HepG2 (cell line): ENCODE results near the gene GSC2. TPM values are rescaled to one million over a fixed set of nuclear protein-coding genes. Genes with fewer than 3 reads are reported as not detected.

ENCODE experiments used
- GATAD2A ChIP-seq: IDR thresholded peaks from 2 replicates; pipeline ENCODE4 v1.6.1; 2016
- HOXA9 ChIP-seq: sonication (generic); formaldehyde crosslinking; IDR thresholded peaks from 2 replicates; pipeline ENCODE4 v1.8.1; 2022; ENCODE audit warnings: missing genetic modification reagents, mild to moderate bottlenecking, moderate library complexity, borderline replicate concordance
- MAZ ChIP-seq, 2 experiments: sonication (generic) in 1 of 2; formaldehyde crosslinking in 1 of 2; IDR thresholded peaks; 2 replicates each; pipeline versions ENCODE4 v1.5.0 to v1.6.1; 2012 to 2020; ENCODE audit warnings: low read depth in 2 of 2, mild to moderate bottlenecking in 2 of 2, borderline replicate concordance in 1 of 2, improper control_type of control experiment in 1 of 2, low read length in 1 of 2, missing genetic modification reagents in 1 of 2, moderate library complexity in 1 of 2
- MED1 ChIP-seq: sonication (generic); formaldehyde crosslinking; IDR thresholded peaks from 2 replicates; pipeline ENCODE4 v1.4.0; 2020; ENCODE audit warnings: missing genetic modification reagents
- MTA3 ChIP-seq: sonication (generic); formaldehyde crosslinking; IDR thresholded peaks from 2 replicates; pipeline ENCODE4 v1.4.0; 2020; ENCODE audit warnings: missing genetic modification reagents
- MYPOP ChIP-seq: sonication (generic); formaldehyde crosslinking; IDR thresholded peaks from 2 replicates; pipeline ENCODE4 v1.8.1; 2023; ENCODE audit warnings: mild to moderate bottlenecking, moderate library complexity, missing genetic modification reagents
- NCOR1 ChIP-seq: fragments of 200-600 bp; sonication (generic); IDR thresholded peaks from 2 replicates; pipeline ENCODE4 v1.7.0; 2017; ENCODE audit warnings: antibody characterized with exemption, low read length, borderline replicate concordance
- PHF8 ChIP-seq: sonication (generic); formaldehyde crosslinking; IDR thresholded peaks from 2 replicates; pipeline ENCODE4 v1.5.0; 2020; ENCODE audit warnings: missing genetic modification reagents
- REXO4 ChIP-seq: sonication (generic); formaldehyde crosslinking; IDR thresholded peaks from 2 replicates; pipeline ENCODE4 v1.8.0; 2022; ENCODE audit warnings: missing genetic modification reagents, mild to moderate bottlenecking, borderline replicate concordance
- SOX13 ChIP-seq, 3 experiments: fragments of 450-650 bp in 1 of 3; sonication (generic) in 1 of 3; formaldehyde crosslinking in 1 of 3; IDR thresholded peaks in 2 of 3; conservative IDR thresholded peaks in 1 of 3; 2 replicates each; pipeline versions ENCODE4 v1.5.0 to v1.6.1; 2016 to 2020; ENCODE audit warnings: antibody characterized with exemption in 1 of 3, mild to moderate bottlenecking in 1 of 3, missing compliant biosample characterization in 1 of 3, missing genetic modification reagents in 1 of 3, moderate library complexity in 1 of 3
- SP4 ChIP-seq: sonication (generic); formaldehyde crosslinking; IDR thresholded peaks from 2 replicates; pipeline ENCODE4 v1.8.1; 2023; ENCODE audit warnings: mild to moderate bottlenecking, missing genetic modification reagents
- ZC3H13 ChIP-seq: sonication (generic); formaldehyde crosslinking; IDR thresholded peaks from 2 replicates; pipeline ENCODE4 v1.8.1; 2023; ENCODE audit warnings: mild to moderate bottlenecking, missing genetic modification reagents, moderate library complexity
- ZNF317 ChIP-seq: sonication (generic); formaldehyde crosslinking; IDR thresholded peaks from 2 replicates; pipeline ENCODE4 v1.5.0; 2020; ENCODE audit warnings: mild to moderate bottlenecking, missing genetic modification reagents
- ZNF33A ChIP-seq: sonication (generic); formaldehyde crosslinking; IDR thresholded peaks from 2 replicates; pipeline ENCODE4 v1.5.1; 2020; ENCODE audit warnings: missing genetic modification reagents, mild to moderate bottlenecking, moderate library complexity, borderline replicate concordance
- ZNF547 ChIP-seq: sonication (generic); formaldehyde crosslinking; IDR thresholded peaks from 2 replicates; pipeline ENCODE4 v1.5.1; 2020; ENCODE audit warnings: mild to moderate bottlenecking, missing genetic modification reagents
- ZNF773 ChIP-seq: sonication (generic); formaldehyde crosslinking; IDR thresholded peaks from 2 replicates; pipeline ENCODE4 v1.4.0; 2020; ENCODE audit warnings: missing genetic modification reagents, borderline replicate concordance
- polyA plus RNA-seq, 8 experiments: library from polyadenylated mRNA; depleted of rRNA in 3 of 8; stranded (reverse) in 7 of 8; unstranded in 1 of 8; fragments of >200 nt; fragmentation: Illumina TruSeq in 4 of 8; extraction: Trizol in 4 of 8; gene quantifications; 2 replicates each; pipeline versions ENCODE4 v1.2.1 to v1.2.3, GENCODE V29; 2011 to 2016; ENCODE audit warnings: low read depth in 4 of 8, missing spikeins in 1 of 8, mixed read lengths in 1 of 8; ENCODE audit not compliant: insufficient read depth in 1 of 8
- total RNA-seq, 5 experiments: library from RNA; depleted of rRNA; stranded (reverse); fragments of >200 nt; fragmentation: Illumina TruSeq; extraction: Trizol; gene quantifications; 2 replicates each; pipeline ENCODE4 v1.2.3, GENCODE V29; 2016; ENCODE audit warnings: low read depth in 1 of 5
- TF ChIP-seq, protein P1 (sequence below): sonication (generic); formaldehyde crosslinking; IDR thresholded peaks from 2 replicates; pipeline ENCODE4 v1.9.0; 2022; ENCODE audit warnings: low read depth, missing genetic modification reagents
- TF ChIP-seq, protein P2 (sequence below): sonication (generic); formaldehyde crosslinking; IDR thresholded peaks from 2 replicates; pipeline ENCODE4 v1.8.0; 2022; ENCODE audit warnings: missing genetic modification reagents, mild to moderate bottlenecking, inconsistent platforms, borderline replicate concordance
- TF ChIP-seq, protein P3 (sequence below): sonication (generic); formaldehyde crosslinking; IDR thresholded peaks from 2 replicates; pipeline ENCODE4 v1.8.0; 2022; ENCODE audit warnings: mild to moderate bottlenecking, missing genetic modification reagents, moderate library complexity
- TF ChIP-seq, protein P4 (sequence below): sonication (generic); formaldehyde crosslinking; IDR thresholded peaks from 2 replicates; pipeline ENCODE4 v1.5.1; 2020; ENCODE audit warnings: mild to moderate bottlenecking, moderate library complexity, missing genetic modification reagents

Gene GSC2
- total and polyA plus RNA-seq, 2 of the 13 experiments (the other 11 are each of a cell fraction or from before 2014, with no cell fraction given) = not detected

DNA sequence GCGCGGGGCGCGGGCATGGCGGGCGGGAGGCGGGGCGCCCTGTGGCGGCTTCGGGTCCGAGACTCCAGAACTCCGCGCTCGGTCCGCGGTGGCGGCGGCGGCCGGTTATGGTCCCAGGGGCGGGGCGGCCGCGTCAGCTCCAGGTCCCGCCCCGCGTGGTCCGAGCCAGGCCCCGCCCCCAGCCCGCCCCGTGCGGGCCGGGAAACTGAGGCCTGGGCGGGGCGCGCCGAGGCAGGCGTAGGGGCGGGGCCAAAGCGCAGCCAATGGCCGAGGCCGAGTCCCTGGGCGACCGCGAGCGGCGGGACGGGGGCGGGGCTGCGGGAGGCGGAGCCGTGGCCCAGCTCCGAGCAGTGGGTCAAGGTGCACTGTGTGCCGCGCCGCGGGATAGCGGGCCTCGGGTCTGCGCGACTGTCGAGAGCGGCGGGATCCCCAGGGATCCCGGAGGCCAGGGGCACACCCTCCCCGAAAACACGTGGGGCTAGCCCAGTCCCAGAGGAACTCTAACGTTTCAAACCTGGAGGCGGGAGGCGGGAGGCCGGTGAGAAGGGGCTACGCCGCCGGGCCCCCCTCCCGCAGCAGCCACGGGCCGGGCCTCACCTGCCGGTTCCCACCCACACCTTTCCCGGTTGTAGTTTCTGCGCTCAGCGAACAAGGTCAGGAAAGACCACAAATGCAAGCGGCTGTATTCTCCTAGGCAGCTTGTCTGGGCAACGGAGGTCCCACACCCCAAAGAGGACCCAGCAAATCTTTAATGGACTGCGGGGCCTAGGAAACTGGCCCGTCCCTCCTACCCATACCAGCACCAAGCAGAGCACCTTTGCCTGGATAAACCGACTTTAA, 28.8 kb upstream of the GSC2 start, which contains the start of gene SLC25A1 (continued):
- TF ChIP-seq, protein P1, sequence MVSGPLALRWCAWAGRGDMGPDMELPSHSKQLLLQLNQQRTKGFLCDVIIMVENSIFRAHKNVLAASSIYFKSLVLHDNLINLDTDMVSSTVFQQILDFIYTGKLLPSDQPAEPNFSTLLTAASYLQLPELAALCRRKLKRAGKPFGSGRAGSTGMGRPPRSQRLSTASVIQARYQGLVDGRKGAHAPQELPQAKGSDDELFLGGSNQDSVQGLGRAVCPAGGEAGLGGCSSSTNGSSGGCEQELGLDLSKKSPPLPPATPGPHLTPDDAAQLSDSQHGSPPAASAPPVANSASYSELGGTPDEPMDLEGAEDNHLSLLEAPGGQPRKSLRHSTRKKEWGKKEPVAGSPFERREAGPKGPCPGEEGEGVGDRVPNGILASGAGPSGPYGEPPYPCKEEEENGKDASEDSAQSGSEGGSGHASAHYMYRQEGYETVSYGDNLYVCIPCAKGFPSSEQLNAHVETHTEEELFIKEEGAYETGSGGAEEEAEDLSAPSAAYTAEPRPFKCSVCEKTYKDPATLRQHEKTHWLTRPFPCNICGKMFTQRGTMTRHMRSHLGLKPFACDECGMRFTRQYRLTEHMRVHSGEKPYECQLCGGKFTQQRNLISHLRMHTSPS (CRISPR knock-in tag) = no peak
- peak; percentile 29; the same call in 1 of the 2 replicates for TF ChIP-seq MAZ (IDR thresholded peaks at IDR 0.05; ENCODE audit: borderline replicate concordance, low read depth, low read length)
- TF ChIP-seq MAZ (CRISPR knock-in tag; IDR thresholded peaks at IDR 0.05; ENCODE audit: low read depth) = peak; percentile 46; the same call in 1 of the 2 replicates
- TF ChIP-seq ZC3H13 (CRISPR knock-in tag) = peak; percentile 46
- TF ChIP-seq ZNF33A (CRISPR knock-in tag) = no peak
- no peak for TF ChIP-seq SOX13 (IDR thresholded peaks at IDR 0.05)
- peak in 1 of 2 experiments; percentile 31; a peak in 1 of 4 replicates for TF ChIP-seq SOX13 (CRISPR knock-in tag; conservative IDR thresholded peaks at IDR 0.05 in 1 of 2, IDR thresholded peaks at IDR 0.05 in 1 of 2)
- peak; percentile 74; the same call in 1 of the 2 replicates for TF ChIP-seq ZNF547 (CRISPR knock-in tag)
- peak; percentile 98 for TF ChIP-seq SP4 (CRISPR knock-in tag)
- no peak for TF ChIP-seq MTA3 (CRISPR knock-in tag)
- TF ChIP-seq MYPOP (CRISPR knock-in tag) = peak; percentile 37; the same call in 1 of the 2 replicates
- TF ChIP-seq PHF8 (CRISPR knock-in tag) = peak; percentile 79
- TF ChIP-seq, protein P2, sequence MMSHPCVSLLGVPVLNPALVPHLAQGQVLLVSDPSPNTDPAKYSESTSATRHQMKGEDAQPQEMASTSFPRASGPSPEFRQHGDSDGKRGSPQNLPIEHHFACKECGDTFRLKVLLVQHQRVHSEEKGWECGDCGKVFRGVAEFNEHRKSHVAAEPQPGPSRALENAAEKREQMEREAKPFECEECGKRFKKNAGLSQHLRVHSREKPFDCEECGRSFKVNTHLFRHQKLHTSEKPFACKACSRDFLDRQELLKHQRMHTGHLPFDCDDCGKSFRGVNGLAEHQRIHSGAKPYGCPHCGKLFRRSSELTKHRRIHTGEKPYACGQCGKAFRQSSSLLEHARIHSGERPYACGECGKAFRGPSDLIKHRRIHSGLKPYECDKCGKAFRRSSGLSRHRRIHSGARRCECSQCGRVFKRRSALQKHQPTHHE (CRISPR knock-in tag) = peak; percentile 56; the same call in 1 of the 2 replicates
- TF ChIP-seq REXO4 (CRISPR knock-in tag) = no peak
- no peak for TF ChIP-seq GATAD2A (CRISPR knock-in tag)
- TF ChIP-seq ZNF317 (CRISPR knock-in tag) = peak; percentile 38; the same call in 1 of the 2 replicates
- TF ChIP-seq HOXA9 (CRISPR knock-in tag) = no peak
- TF ChIP-seq, protein P3, sequence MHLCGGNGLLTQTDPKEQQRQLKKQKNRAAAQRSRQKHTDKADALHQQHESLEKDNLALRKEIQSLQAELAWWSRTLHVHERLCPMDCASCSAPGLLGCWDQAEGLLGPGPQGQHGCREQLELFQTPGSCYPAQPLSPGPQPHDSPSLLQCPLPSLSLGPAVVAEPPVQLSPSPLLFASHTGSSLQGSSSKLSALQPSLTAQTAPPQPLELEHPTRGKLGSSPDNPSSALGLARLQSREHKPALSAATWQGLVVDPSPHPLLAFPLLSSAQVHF (CRISPR knock-in tag) = no peak
- TF ChIP-seq MED1 = peak; percentile 61
- 0 out of 2 replicates have a peak, but pooled peaks have one; percentile 9 for TF ChIP-seq NCOR1
- TF ChIP-seq ZNF773 (CRISPR knock-in tag) = peak; percentile 81; the same call in 1 of the 2 replicates
- TF ChIP-seq, protein P4, sequence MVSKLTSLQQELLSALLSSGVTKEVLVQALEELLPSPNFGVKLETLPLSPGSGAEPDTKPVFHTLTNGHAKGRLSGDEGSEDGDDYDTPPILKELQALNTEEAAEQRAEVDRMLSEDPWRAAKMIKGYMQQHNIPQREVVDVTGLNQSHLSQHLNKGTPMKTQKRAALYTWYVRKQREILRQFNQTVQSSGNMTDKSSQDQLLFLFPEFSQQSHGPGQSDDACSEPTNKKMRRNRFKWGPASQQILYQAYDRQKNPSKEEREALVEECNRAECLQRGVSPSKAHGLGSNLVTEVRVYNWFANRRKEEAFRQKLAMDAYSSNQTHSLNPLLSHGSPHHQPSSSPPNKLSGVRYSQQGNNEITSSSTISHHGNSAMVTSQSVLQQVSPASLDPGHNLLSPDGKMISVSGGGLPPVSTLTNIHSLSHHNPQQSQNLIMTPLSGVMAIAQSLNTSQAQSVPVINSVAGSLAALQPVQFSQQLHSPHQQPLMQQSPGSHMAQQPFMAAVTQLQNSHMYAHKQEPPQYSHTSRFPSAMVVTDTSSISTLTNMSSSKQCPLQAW (CRISPR knock-in tag) = peak; percentile 65; the same call in 1 of the 2 replicates
